Fibroblast of peridontal ligament (primary cell): ENCODE measurements around the gene SH3TC1.

Source experiments
- DNase-seq: peaks from one replicate; pipeline ENCODE4 v3.0.0-alpha.2; 2010; ENCODE audit errors: extremely low read depth

The SH3TC1 gene

GRCh38 chr4:8180310-8181093 lies 18.6 kb upstream of the SH3TC1 start:
- DNase-seq = no peak

- DNase-seq = no peak
Measured at GRCh38 chr4:8181119-8181518, 18.0 kb upstream of the SH3TC1 start.

- DNase-seq = no peak
Measured at GRCh38 chr4:8181844-8182243, 17.2 kb upstream of the SH3TC1 start.

- DNase-seq = no peak
Measured at GRCh38 chr4:8182294-8182693, 16.8 kb upstream of the SH3TC1 start.

- peak; percentile 79 for DNase-seq
Measured at GRCh38 chr4:8182858-8183725, 16.0 kb upstream of the SH3TC1 start.

- DNase-seq = no peak
Measured at GRCh38 chr4:8184061-8184460, 15.0 kb upstream of the SH3TC1 start.

GRCh38 chr4:8185295-8185694 lies 13.8 kb upstream of the SH3TC1 start:
- DNase-seq = peak; percentile 97

- peak; percentile 29 for DNase-seq
Measured at GRCh38 chr4:8185930-8186329, 13.2 kb upstream of the SH3TC1 start.

GRCh38 chr4:8188085-8188484 lies 11.0 kb upstream of the SH3TC1 start:
- DNase-seq = no peak

GRCh38 chr4:8188743-8189550 lies 10.1 kb upstream of the SH3TC1 start:
- no peak for DNase-seq

GRCh38 chr4:8189551-8190466 lies 9.3 kb upstream of the SH3TC1 start:
- no peak for DNase-seq

GRCh38 chr4:8191136-8191747 lies 7.8 kb upstream of the SH3TC1 start:
- no peak for DNase-seq

- DNase-seq = peak; percentile 55
Measured at GRCh38 chr4:8192748-8193738, 6.0 kb upstream of the SH3TC1 start.

- no peak for DNase-seq
Measured at GRCh38 chr4:8194306-8195242, 4.5 kb upstream of the SH3TC1 start.

GRCh38 chr4:8195431-8195830 lies 3.7 kb upstream of the SH3TC1 start:
- no peak for DNase-seq

GRCh38 chr4:8195841-8196458 lies 3.1 kb upstream of the SH3TC1 start:
- DNase-seq = no peak

GRCh38 chr4:8197521-8197920 lies 1.6 kb upstream of the SH3TC1 start:
- no peak for DNase-seq
